Panc1 (cell line): ENCODE measurements around the gene U2SURP. TPM values are rescaled to one million over a fixed set of nuclear protein-coding genes. Genes with fewer than 3 reads are reported as not detected.
A peak's percentile ranks its signal among the peaks of the same experiment; 100 is the strongest.

Experiments used
- ATAC-seq: fragments of 200-7000 bp; cut with Tn5 transposase; 2 replicates; pipeline ENCODE4 v1.9.1; 2020; ENCODE audit warnings: mild to moderate bottlenecking, moderate library complexity
- BruUV-seq: library from RNA; stranded (reverse); fragments of 400-500 nt; replicated peaks from 2 replicates; lab custom pipeline; 2021; lab: Mats Ljungman, UMichigan
- CTCF ChIA-PET: fragments of 300-600 bp; sonication (Branson Sonifier 250); formaldehyde crosslinking; loops from one replicate; lab custom pipeline; 2022; ENCODE audit warnings: antibody characterized with exemption; lab: Charles Lee
- POLR2A ChIA-PET: fragments of 300-600 bp; sonication (Branson Sonifier 250); formaldehyde crosslinking; loops from one replicate; lab custom pipeline; 2022; ENCODE audit warnings: antibody characterized with exemption; lab: Charles Lee
- DNase-seq: peaks from one replicate; pipeline ENCODE4 v3.0.0-alpha.2; 2010; ENCODE audit warnings: low read depth, low spot score
- H3K27ac ChIP-seq: 2 replicates; pipeline ENCODE4 v1.5.1; 2011; ENCODE audit warnings: mild to moderate bottlenecking, low read length, inconsistent platforms
- H3K27me3 ChIP-seq: fragments of 200-500 bp; sonication (Bioruptor generic); 2 replicates; pipeline ENCODE4 v1.6.0; 2014; ENCODE audit warnings: low read length, inconsistent platforms; ENCODE audit not compliant: control insufficient read depth, insufficient read depth
- H3K36me3 ChIP-seq: fragments of 200-500 bp; sonication (Bioruptor generic); 2 replicates; pipeline ENCODE4 v1.5.1; 2014; ENCODE audit warnings: inconsistent platforms, mild to moderate bottlenecking, low read length, moderate library complexity; ENCODE audit not compliant: control insufficient read depth, insufficient read depth
- H3K4me1 ChIP-seq: 2 replicates; pipeline ENCODE4 v1.5.1; 2011; ENCODE audit warnings: inconsistent platforms, mild to moderate bottlenecking, low read length, moderate library complexity; ENCODE audit not compliant: control insufficient read depth, insufficient read depth
- H3K4me3 ChIP-seq, 2 experiments: 2 replicates each; pipeline ENCODE4 v1.5.1; 2011 to 2012; ENCODE audit warnings: low read depth in 2 of 2, low read length in 2 of 2, mild to moderate bottlenecking in 2 of 2, inconsistent platforms in 1 of 2, moderate library complexity in 1 of 2
- H3K9me3 ChIP-seq: fragments of 200-500 bp; sonication (Bioruptor generic); 2 replicates; pipeline ENCODE4 v1.5.1; 2014; ENCODE audit warnings: low read depth, mild to moderate bottlenecking, inconsistent platforms, low read length, moderate library complexity; ENCODE audit not compliant: control insufficient read depth, insufficient read depth
- POLR2AphosphoS5 ChIP-seq: IDR thresholded peaks from 2 replicates; pipeline ENCODE4 v1.6.1; 2012; ENCODE audit warnings: mild to moderate bottlenecking, low read depth, low read length, moderate library complexity
- SIN3A ChIP-seq: IDR thresholded peaks from 2 replicates; pipeline ENCODE4 v1.6.1; 2012; ENCODE audit warnings: low read depth, mild to moderate bottlenecking, low read length, moderate library complexity, borderline replicate concordance; ENCODE audit not compliant: insufficient read depth
- in situ Hi-C: cut with HindIII; loops from 2 replicates; pipeline ENCODE4 v1.10.0; 2016; ENCODE audit warnings: low sequenced_read_pairs, low pct_unique_long_range_greater_than_20kb
- intact Hi-C: fragments of 100-400 bp; cut with micrococcal nuclease; formaldehyde crosslinking; loops from one replicate; pipeline ENCODE4 v1.10.0; 2022; ENCODE audit not compliant: unreplicated experiment
- total RNA-seq: library from RNA; stranded (reverse); gene quantifications from one replicate; pipeline ENCODE4 v1.2.1, GENCODE V29; 2021; ENCODE audit not compliant: unreplicated experiment
- TF ChIP-seq, protein P1 (sequence below): fragments of 450-650 bp; IDR thresholded peaks from 2 replicates; pipeline ENCODE4 v1.5.1; 2017; ENCODE audit warnings: mild to moderate bottlenecking
- TF ChIP-seq, protein P2 (sequence below), 2 experiments: IDR thresholded peaks; 2 replicates each; pipeline ENCODE4 v1.6.1; 2011 to 2012; ENCODE audit warnings: low read depth in 2 of 2, control low read depth in 1 of 2, low read length in 1 of 2, mild to moderate bottlenecking in 1 of 2, moderate library complexity in 1 of 2; ENCODE audit not compliant: insufficient read depth in 1 of 2

U2SURP gene
- total RNA-seq, 1 experiment from 2014 or later, result 135 TPM

DNA sequence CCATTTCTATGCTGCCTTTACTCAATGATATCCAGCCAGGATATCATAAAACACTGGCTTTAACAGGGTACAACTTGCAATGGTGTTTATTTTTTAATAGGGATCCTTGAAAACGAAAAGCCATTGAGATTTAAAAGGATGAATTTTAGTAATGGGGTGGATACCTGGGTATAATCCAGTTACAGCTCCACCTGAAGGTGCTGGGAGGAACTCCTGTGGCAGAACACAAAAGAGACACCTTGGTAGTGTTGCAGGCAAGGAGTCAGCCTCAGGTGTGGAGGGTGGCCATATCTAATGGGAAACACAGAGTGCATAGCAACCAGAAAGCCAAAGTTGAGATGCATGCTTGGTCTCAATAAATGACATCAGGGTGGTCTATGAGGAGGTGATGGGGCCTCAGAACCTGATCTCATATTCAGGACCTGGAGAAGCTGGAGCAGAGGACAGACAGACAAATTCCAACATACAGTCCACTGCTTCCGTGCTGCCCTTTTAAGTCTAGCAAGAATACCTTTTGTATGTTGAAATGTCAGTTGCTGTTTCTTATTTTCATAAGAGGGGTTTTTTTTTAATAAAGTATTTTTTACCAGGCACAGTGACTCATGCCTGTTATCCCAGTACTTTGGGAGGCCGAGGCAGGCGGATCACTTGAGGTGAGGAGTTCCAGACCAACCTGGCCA, 25.9 kb upstream of the U2SURP start:
- no TSS peak for BruUV-seq
- no peak overlapping the region for H3K4me3 ChIP-seq
- intact Hi-C loops, result no loop called here
- H3K9me3 ChIP-seq, result no peaks in the 10 kb centered on the region
- no peak overlapping the region for H3K27ac ChIP-seq
- ChIA-PET POLR2A (no interaction called here), CTCF (interaction anchor here (0.6 to 1.2 kb wide), 2 partner anchors 16 to 270 kb away, joined by 3 read pairs; no protein-coding TSS in a partner anchor)
- no peaks in the 10 kb centered on the region for H3K27me3 ChIP-seq
- ATAC-seq (no peak), DNase-seq (no peak)
- in situ Hi-C loops, result no loop called here
- peaks cover 20% of the 10 kb centered on the region for H3K4me1 ChIP-seq
- no peak for TF ChIP-seq SIN3A
- TF ChIP-seq POLR2AphosphoS5, result no peak
- TF ChIP-seq, protein P1, sequence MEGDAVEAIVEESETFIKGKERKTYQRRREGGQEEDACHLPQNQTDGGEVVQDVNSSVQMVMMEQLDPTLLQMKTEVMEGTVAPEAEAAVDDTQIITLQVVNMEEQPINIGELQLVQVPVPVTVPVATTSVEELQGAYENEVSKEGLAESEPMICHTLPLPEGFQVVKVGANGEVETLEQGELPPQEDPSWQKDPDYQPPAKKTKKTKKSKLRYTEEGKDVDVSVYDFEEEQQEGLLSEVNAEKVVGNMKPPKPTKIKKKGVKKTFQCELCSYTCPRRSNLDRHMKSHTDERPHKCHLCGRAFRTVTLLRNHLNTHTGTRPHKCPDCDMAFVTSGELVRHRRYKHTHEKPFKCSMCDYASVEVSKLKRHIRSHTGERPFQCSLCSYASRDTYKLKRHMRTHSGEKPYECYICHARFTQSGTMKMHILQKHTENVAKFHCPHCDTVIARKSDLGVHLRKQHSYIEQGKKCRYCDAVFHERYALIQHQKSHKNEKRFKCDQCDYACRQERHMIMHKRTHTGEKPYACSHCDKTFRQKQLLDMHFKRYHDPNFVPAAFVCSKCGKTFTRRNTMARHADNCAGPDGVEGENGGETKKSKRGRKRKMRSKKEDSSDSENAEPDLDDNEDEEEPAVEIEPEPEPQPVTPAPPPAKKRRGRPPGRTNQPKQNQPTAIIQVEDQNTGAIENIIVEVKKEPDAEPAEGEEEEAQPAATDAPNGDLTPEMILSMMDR, result peak; percentile 63
- TF ChIP-seq, protein P2, sequence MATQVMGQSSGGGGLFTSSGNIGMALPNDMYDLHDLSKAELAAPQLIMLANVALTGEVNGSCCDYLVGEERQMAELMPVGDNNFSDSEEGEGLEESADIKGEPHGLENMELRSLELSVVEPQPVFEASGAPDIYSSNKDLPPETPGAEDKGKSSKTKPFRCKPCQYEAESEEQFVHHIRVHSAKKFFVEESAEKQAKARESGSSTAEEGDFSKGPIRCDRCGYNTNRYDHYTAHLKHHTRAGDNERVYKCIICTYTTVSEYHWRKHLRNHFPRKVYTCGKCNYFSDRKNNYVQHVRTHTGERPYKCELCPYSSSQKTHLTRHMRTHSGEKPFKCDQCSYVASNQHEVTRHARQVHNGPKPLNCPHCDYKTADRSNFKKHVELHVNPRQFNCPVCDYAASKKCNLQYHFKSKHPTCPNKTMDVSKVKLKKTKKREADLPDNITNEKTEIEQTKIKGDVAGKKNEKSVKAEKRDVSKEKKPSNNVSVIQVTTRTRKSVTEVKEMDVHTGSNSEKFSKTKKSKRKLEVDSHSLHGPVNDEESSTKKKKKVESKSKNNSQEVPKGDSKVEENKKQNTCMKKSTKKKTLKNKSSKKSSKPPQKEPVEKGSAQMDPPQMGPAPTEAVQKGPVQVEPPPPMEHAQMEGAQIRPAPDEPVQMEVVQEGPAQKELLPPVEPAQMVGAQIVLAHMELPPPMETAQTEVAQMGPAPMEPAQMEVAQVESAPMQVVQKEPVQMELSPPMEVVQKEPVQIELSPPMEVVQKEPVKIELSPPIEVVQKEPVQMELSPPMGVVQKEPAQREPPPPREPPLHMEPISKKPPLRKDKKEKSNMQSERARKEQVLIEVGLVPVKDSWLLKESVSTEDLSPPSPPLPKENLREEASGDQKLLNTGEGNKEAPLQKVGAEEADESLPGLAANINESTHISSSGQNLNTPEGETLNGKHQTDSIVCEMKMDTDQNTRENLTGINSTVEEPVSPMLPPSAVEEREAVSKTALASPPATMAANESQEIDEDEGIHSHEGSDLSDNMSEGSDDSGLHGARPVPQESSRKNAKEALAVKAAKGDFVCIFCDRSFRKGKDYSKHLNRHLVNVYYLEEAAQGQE (IDR thresholded peaks at IDR 0.05; ENCODE audit: insufficient read depth in 1 of 2, low read depth in 2 of 2, low read length in 1 of 2), result no peak
- no peaks in the 10 kb centered on the region for H3K36me3 ChIP-seq

DNA sequence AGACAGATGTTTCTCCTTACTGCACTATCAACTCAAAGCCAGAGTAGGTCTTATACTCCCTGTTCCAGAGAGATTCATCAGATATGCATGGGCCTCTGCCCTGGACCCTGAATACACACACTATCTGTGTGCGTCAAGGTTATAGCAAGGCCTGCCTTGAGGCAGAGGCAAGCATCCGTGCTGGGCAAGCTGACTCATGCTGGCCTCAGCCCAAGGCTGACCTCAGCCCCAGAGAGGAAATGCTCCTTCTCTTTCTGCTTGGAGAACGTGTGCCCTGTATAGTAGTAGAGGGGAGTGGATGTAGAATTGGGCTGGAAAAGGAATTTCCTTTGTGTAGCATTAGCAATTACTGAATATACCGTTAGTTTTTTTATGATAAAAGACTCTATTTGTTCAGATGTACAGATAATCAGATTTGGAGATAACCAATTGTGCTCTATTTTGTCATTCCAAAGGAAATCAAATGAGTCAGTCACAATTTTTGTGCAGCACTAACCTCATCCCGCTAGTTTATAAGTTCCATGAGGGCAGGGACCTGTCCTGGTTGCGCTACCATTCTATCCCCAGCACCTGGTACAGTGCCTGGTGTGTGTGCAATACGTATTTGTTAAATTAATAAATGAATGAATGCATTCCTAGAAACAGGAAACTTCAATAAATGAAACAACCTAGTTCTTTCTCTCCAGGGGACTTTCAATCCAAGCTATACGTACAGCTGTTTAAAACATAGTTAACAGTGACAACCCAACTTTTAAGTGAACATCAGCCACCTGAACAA, 24.6 kb upstream of the U2SURP start:
- peak; percentile 89 for DNase-seq
- in situ Hi-C loops, result no loop called here
- Histone ChIP-seq H3K27ac (peak overlapping the region; percentile 69), H3K4me1 (peaks cover 20% of the 10 kb centered on the region), H3K4me3 (no peak overlapping the region), H3K27me3 (no peaks in the 10 kb centered on the region), H3K9me3 (no peaks in the 10 kb centered on the region), H3K36me3 (no peaks in the 10 kb centered on the region)
- TF ChIP-seq SIN3A, result no peak
- TF ChIP-seq, protein P2 (IDR thresholded peaks at IDR 0.05; ENCODE audit: insufficient read depth in 1 of 2, low read depth in 2 of 2, low read length in 1 of 2), result no peak
- peak; percentile 61; the same call in 1 of the 2 replicates for TF ChIP-seq POLR2AphosphoS5
- ATAC-seq, result peak; percentile 100
- ChIA-PET CTCF (no interaction called here), POLR2A (no interaction called here)
- BruUV-seq, result no TSS peak
- intact Hi-C loops, result no loop called here
